ELR (cell line): ENCODE measurements around the gene ZNF862.
A peak's percentile ranks its signal among the peaks of the same experiment; 100 is the strongest.
"Not testable (repeated sequence)": the region's sequence is repeated elsewhere in the genome, so short reads cannot be mapped to it uniquely, and the experiment has no call there.

Source experiments
- DNase-seq: peaks from one replicate; pipeline ENCODE4 v3.0.0-alpha.2; 2015; ENCODE audit warnings: low read depth

ZNF862 gene

DNA sequence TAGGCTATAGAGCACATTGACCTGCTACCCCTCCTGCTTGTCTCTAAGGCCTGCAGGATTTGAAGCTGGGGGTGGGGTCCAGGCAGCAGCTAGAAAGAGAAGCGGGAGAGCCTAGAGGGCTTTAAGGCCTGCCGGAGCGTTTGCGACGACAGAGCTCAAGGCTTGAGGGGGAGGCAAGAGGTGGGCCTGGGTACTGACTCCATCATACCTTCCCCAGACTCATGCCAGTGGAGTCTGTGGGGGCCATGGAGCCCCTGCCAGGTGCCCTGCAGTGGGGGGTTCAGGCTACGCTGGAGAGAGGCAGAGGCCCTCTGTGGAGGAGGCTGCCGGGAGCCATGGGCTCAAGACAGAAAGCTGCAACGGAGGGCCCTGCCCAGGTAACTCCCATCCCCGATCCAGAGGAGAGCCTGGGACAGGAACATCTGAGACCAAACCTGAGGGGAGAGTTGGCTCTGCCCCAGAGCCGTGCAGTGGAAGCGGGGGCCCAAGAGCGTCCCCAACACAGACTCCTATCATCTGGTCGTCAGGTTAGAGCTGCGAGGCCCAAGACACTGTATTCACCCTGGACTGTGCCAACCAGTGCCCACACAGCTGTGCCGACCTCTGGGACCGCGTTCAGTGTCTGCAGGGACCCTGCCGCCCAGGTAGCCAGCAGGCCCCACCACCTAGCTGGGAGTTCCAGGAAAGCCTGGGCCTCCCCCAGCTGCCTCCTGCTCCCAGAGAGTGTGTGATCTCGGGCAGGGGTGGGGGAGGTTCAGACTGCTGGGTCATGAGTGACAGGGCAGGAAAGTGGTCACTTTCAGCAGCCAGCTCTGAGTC, 13.2 kb upstream of the ZNF862 start:
- DNase-seq = no peak

DNA sequence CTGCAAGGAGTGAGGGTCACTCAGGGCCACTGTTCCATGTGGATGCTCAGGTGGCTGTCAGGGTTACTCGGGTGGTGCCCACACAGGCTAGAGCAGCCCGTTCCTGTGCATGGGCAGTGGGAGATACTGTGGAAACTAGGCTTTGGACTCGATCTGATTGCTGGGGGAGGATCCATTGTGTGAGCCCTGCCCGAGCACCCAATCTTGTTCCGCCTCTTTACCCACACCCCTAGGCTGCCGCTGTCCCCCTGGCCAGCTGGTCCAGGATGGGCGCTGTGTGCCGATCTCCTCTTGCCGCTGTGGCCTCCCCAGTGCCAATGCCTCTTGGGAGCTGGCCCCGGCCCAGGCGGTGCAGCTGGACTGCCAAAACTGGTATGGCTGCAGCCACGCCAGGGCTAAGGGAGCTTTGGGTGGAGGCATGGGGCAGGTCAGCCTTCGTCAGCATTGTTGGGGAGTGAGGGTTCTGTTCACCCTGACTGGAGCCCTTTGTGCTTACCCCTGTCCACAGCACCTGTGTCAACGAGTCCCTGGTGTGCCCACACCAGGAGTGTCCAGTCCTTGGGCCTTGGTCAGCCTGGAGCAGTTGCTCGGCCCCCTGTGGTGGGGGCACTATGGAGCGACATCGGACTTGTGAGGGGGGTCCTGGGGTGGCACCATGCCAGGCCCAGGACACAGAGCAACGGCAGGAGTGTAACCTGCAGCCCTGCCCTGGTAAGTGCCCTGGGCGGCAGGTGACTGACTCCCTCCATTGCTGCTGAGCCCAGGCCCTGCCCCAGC, 12.4 kb upstream of the ZNF862 start:
- no peak for DNase-seq

DNA sequence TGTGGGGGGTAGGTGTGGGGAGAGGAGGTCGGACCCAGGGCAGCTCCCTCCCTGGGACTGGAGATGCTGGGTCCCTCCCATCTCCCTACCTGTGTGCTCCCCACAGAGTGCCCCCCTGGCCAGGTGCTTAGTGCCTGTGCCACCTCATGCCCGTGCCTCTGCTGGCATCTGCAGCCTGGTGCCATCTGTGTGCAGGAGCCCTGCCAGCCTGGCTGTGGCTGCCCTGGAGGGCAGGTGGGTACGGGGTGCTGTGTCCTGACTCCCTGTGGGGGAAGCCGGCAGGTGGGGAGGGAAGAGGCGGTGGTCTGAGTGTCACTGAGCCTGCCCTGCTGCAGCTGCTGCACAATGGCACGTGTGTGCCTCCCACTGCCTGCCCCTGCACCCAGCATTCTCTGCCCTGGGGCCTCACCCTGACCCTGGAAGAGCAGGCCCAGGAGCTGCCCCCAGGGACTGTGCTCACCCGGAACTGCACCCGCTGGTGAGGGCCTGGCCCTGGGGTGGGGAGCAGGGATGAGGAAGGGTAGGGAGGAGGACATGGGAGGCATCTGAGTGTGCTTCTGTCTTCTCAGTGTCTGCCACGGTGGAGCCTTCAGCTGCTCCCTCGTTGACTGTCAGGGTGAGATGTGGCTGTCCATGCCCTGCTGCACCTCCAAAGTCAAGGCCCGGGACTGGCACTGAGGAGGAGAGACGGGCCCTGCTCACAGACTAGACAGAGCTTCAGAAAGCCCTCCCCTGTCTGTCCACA, 11.7 kb upstream of the ZNF862 start:
- DNase-seq = no peak

DNA sequence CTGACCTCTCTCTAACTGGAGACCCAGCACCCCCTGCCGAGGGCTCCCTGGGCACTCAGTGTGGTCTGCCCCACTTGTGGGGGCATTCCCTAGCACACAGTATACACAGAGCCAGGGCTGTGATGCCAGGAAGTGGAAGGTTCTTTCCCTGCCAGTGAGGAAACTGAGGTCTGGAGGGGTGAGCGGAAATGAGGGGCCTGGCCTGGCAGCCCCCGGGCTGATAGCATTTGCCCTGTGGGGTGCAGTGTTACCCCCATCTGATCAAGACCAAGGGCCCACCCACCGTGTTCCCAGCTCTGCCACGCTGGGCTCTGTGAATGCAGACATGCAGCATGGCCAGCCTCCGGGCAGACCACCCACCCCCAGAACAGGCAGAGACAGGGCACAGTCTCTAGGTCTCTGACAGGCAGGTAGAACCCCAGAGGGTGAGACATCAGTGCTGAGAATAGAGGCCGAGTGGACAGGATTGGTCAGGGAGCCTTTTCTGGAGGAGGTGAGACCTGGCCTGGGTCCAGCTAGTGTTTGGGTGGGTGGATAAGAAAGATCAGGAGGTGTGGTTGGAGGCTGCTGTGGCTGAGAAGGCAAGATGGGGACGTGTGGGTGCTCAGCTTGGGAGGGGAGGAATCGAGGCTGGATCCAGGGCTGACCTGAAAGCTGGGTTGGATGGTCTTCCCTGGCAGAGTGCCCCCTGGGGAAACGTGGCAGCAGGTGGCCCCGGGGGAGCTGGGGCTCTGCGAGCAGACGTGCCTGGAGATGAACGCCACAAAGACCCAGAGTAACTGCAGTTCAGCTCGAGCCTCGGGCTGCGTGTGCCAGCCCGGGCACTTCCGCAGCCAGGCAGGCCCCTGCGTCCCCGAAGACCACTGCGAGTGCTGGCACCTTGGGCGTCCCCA, 10.8 kb upstream of the ZNF862 start:
- DNase-seq = no peak

DNA sequence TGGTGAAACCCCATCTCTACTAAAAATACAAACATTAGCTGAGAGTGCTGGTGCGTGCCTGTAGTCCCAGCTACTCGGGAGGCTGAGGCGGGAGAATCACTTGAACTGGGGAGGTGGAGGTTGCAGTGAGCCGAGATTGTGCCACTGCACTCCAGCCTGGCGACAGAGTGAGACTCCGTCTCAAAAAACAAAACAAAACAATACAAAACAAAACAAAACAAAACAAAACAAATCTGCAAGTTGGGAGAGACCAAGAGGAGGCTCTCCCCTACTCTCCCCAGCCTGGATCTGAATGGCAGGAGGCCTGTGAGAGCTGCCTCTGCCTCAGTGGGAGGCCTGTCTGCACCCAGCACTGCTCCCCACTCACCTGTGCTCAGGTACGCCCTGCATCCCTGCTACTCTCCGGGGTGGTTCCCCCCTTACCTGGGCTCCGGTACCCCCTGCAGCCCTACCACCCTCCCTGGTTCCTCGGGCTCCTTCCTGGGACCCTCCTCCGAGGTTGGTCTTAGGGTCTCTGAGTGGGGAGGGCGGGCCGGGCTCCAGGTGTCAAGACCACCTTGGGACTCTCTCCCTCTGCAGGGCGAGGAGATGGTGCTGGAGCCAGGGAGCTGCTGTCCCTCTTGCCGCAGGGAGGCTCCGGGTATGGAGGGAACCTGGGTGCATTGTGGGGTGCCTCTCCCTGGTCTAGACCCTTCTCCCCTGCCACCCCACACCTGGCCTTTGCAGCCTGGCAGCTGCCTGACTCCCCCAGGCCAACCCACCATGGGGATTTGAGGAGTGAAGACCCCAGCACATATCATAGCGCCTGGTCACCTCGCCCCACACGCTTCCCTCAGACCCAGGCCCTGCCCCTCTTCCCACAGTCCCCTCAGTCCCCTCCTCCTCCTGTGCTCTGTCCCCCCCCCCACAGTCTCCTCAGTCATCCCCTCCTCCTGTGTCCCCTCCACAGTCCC, 9.5 kb upstream of the ZNF862 start:
- DNase-seq = no peak

DNA sequence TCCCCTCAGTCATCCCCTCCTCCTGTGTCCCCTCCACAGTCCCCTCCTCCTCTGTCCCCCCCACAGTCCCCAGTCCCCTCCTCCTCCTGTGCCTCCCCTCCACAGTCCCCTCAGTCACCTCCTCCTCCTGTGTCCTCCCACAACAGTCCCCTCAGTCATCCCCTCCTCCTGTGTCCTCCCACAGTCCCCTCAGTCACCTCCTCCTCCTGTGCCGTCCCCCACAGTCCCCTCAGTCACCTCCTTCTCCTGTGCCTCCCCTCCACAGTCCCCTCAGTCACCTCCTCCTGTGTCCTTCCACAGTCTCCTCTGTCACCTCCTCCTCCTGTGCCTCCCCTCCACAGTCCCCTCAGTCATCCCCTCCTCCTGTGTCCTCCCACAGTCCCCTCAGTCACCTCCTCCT, 7.6 kb upstream of the ZNF862 start:
- DNase-seq = not testable (repeated sequence)

DNA sequence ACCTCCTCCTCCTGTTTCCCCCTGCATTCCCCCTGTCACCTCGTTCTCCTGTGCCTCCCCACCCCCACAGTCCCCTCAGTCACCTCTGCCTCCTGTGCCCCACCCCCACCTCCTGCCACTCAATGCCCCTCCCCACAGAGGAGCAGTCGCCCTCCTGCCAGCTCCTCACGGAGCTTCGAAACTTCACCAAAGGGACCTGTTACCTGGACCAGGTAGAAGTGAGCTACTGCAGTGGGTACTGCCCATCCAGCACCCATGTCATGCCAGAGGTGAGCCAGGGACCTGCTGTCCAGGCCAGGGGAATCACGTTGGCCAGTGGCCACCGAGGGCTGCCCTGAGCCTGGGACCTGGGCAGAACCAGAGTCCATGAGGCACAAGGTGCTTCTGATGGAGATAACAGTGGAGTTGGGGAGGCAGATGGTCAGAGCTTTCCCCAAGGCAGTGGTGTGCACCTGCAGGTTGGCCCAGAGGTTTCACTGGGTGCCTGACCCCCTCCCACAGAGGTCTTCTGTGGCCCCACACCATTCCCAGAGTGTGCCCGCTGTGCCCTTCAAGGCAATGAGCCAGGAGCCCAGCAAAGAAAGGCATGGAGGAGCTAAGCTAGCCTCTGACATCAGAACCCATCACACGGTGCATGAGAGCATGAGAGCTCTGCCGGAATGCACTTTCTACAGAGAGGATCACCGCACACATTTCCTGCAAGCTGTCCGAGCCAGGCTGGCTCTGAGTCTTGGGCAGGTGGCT, 7.0 kb upstream of the ZNF862 start:
- no peak for DNase-seq

DNA sequence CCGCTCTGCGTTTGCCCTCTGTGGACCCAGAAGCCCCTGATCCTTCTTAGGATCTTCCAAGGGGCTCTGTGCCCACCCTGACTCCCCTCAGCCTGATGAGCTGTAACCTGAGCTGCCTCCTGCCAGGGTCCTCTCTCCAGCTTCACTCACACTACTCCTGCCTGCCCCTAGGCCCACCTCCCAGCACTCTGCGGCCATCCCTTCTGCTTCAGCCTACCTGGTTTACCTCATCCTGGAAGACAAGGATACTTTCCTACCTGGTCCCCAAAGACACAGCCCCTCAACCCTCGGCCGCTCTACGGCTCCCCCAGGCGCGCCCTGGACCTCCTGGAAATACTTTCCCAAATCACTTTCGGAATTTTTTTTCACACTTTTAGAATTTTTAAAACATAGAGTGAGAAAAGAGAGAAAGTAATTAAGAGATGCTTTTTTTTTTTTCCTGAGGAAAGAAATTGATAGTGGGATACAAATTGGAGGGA, 6.4 kb upstream of the ZNF862 start:
- no peak for DNase-seq

DNA sequence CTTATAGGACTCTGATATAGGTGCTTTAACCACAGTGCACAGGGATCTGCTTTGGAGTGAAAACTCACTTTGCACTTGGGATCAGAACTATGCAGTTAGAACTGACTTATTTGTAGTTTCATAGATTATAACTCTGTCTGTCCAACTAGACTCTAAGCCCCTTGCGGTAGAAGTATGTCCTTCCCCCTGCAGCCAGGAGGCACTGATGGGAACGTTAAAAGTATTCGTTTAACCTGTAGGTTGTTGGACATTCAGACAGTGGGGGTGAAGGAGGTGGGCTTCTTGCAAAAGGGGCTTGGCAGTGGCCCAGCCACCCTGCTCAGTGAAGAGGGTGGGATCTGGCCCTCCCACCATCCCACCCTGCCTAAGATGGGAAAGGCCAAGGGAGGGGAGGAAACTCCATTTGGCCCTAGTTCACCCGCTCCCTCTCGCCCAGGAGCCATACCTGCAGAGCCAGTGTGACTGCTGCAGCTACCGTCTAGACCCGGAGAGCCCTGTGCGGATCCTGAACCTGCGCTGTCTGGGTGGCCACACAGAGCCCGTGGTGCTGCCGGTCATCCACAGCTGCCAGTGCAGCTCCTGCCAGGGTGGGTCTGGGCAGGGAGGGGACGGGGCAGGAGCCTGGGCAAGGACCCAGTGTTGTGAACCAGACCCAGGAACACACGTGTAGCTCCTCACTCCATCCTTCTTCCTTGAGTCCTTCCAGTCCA, 5.7 kb upstream of the ZNF862 start:
- DNase-seq = no peak

DNA sequence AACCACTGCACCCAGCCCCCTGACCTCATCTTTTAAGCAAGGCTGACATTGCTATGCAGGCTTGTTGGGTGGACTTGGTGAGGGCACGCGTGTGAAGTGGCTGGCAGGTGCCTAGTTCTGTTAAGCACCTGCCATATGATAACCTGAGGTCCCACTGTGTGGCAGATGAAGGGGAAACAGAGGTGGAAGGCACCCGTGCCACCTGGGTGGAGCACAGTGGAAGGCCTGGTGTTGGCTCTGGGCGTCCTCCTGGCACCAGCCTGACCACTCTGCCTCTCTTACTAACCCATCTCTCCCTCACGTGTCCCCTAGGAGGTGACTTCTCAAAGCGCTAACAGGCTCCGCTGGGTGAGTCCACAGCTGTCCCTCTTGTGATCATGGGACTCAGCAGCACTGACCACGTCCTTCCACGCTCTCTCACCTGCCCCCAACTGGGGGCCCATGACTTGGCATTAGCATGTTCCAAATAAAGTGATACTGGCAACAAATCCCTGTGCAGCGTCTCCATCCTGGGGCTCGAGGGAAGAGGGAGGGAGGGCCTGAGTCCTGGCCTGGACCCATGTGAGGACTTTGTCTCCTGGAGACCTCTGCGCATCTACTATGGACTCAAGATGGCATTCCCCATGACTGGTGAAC, 4.6 kb upstream of the ZNF862 start:
- DNase-seq = no peak

DNA sequence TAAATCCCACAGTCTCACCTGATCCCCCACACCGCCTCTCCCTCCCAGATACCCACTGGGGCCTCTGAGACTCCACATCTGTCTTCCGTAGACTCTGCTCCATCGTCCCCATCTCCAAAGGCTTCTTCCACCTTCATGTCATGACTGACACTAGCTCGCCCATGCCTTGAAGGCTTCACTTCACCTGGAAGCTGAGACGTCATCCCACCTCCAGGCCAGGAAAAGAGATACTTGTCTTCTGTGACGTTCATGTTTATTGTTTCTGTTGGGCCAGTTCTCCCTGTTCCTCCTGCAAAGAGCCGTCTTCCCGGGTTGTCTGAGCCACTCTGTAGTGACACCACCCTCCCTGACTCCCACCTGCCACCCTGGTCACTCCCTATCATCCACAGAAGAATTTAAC, 3.6 kb upstream of the ZNF862 start:
- no peak for DNase-seq

DNA sequence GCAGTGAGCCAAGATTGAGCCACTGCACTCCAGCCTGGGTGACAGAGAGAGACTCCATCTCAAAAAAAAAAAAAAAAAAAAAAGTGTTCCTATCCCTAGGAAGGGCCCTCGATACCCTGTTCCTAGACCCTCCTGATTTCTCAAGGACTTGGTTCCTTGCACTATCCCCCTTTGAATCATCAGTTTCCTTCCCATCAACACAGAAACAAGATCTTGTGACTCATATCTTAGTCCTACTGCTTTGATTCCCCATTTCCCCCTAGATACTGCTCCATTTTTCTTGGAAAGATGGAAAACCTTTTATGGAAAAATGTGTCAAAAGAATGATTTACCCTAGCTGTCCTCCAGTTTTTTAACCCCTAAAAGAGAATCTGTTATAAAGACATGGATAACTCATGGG, 1.7 kb upstream of the ZNF862 start:
- DNase-seq = peak; percentile 10

DNA sequence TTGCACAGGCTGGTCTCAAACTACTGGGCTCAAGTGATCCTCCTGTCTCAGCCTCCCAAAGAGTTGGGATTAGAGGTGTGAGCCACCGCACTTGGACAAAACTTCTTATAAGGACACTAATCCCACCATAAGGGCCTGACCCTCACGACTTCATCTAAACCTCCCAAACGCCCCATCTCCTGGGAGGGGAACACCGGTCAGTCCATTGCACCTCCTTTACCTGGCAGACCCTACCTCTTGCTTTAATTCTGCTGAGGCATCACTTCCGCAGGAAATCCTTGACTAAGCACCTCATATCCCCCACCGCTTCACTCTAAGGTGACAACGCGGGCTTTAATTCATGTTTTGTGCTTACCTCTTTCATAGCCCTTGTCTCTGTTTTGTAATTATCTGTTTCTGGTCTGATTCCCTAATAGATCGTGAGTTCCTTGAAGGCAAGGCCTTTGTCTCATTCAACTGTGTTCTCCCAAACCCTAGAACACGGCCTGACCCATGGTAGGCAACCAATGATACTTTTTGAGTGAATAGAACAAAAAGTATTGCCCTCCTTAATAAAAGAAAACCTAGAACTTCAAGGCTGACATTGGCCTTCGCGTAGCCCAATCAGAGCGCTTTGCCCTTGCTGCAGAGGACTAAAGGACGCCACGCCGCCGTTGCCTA, 481 bp upstream of the ZNF862 start:
- no peak for DNase-seq

DNA sequence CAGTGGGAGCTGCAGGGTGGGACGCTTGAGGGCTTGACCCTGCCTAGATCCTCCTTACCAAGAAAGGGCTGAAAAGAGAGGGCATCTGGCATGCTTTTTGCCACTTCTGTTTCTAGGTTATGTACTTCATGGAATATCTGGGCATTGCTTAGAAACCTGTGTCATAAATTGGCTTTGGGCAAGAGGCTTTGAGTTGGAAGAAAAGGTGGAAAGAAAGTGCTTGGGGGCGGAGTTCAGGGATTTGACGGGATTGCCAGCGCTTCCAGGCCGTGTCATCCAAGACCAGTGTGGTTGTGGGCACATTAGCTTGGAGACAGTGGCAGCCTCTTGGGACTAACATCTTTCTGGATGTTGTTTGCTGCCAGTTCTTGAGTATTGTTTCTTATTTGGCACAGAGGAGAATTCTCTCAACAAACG, 825 bp downstream of the ZNF862 start:
- DNase-seq = peak; percentile 31

DNA sequence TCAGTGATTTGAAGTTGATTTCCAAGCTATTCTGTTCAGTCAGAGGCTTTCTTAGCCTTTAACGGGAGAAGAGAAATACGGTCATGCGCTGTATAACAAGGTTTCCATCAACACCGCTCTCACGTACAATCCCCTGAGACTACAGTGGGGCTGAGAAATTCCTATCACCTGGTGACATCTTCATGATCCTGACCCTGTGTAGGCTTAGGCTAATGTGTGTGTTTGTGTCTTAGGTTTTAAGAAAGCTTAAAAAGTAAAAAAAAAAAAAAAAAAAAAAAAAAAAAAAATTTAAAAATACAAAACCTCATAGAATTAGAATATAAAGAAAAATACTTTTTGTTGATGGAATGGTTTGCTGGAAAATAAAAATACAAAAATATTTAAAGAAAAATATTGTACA, 1.8 kb downstream of the ZNF862 start:
- DNase-seq = no peak

DNA sequence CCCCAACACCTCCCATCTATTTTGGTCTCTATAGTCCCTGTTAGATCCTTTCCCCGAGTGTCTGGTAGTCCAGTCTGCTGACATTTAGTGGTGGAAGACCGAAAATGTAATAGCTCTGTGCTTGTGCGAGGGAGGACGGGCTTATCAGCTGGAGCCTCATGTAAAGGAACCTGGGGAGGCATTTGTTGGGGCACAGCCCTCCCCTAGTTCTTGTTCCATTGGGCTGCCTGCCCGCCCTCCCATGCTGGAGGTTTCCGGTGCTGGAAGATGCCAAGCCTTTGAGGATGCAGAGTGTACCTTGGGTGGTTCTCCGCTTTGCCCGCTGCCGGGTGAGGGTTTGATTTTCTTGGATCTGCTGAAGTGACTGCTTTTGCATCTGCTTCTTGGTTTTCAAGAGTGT, 5.4 kb downstream of the ZNF862 start:
- DNase-seq = no peak

DNA sequence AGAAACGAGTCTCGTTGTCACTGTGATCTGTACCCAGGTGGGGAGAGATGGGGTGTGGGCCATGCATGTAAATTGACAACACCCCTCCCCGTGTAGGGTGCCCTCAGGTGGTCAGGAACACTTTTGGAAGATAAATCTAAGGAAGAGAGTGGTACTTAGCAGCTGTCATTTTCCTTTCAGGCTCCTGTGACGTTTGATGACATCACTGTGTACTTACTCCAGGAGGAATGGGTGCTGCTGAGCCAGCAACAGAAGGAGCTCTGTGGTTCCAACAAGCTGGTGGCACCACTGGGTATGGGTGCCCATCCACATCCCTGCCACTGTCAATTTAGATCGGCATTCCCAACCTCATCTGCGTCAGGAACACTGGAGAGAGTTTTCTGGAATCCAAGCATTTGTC, 6.3 kb downstream of the ZNF862 start:
- no peak for DNase-seq
